Renal cortical epithelial cell (primary cell): Measurements from ENCODE around the gene PRDX5. TPM values are rescaled to one million over a fixed set of nuclear protein-coding genes. Genes with fewer than 3 reads are reported as not detected.

Experiments
- DNase-seq: peaks from one replicate; pipeline ENCODE4 v3.0.0-alpha.2; 2011; ENCODE audit warnings: low read depth
- total RNA-seq: library from RNA; depleted of rRNA; stranded (reverse); fragments of >200 nt; gene quantifications from 2 replicates; pipeline ENCODE4 v1.2.3, GENCODE V29; 2014

The PRDX5 gene
- total RNA-seq, 1 donor from 2014 or later: 209 TPM

GRCh38 chr11:64347193-64347867, 29.4 kb downstream of the PRDX5 start:
- peak; percentile 58 for DNase-seq

GRCh38 chr11:64348383-64349024, 30.6 kb downstream of the PRDX5 start:
- no peak for DNase-seq

- no peak for DNase-seq
Measured at GRCh38 chr11:64349025-64349387, 31.1 kb downstream of the PRDX5 start.

GRCh38 chr11:64349404-64349803, 31.5 kb downstream of the PRDX5 start:
- no peak for DNase-seq

- DNase-seq: no peak
Measured at GRCh38 chr11:64351136-64351631, 33.3 kb downstream of the PRDX5 start.

- DNase-seq: no peak
Measured at GRCh38 chr11:64352099-64352994, 34.4 kb downstream of the PRDX5 start.

GRCh38 chr11:64352995-64353714, 35.2 kb downstream of the PRDX5 start:
- DNase-seq: no peak

GRCh38 chr11:64353715-64354506, 36.0 kb downstream of the PRDX5 start:
- DNase-seq: no peak

- peak; percentile 61 for DNase-seq
Measured at GRCh38 chr11:64355078-64355940, 37.4 kb downstream of the PRDX5 start.

- no peak for DNase-seq
Measured at GRCh38 chr11:64356498-64357411, 38.8 kb downstream of the PRDX5 start.

- DNase-seq: no peak
Measured at GRCh38 chr11:64357446-64357845, 39.5 kb downstream of the PRDX5 start.

- DNase-seq: no peak
Measured at GRCh38 chr11:64357904-64358535, 40.1 kb downstream of the PRDX5 start.

GRCh38 chr11:64358536-64358906, 40.6 kb downstream of the PRDX5 start:
- no peak for DNase-seq

- peak; percentile 22 for DNase-seq
Measured at GRCh38 chr11:64358907-64359711, 41.2 kb downstream of the PRDX5 start, which contains the start of gene RPS6KA4. RPS6KA4 (plus strand) TSS chr11:64359162; CDS start chr11:64359236, 74 bp downstream.

GRCh38 chr11:64359712-64360445, 42.0 kb downstream of the PRDX5 start:
- DNase-seq: no peak

GRCh38 chr11:64360448-64360921, 42.6 kb downstream of the PRDX5 start:
- DNase-seq: no peak

- no peak for DNase-seq
Measured at GRCh38 chr11:64361659-64362058, 43.7 kb downstream of the PRDX5 start.
